A549 (cell line): ENCODE measurements around the gene PGBD1. TPM values are rescaled to one million over a fixed set of nuclear protein-coding genes. Genes with fewer than 3 reads are reported as not detected.
A peak's percentile ranks its signal among the peaks of the same experiment; 100 is the strongest.

Experiments used
- ATAC-seq, 2 experiments: fragments of 200-7000 bp in 1 of 2; fragments of >200 bp in 1 of 2; cut with Nextera tagmentation in 1 of 2; cut with Tn5 transposase in 1 of 2; 3 replicates each; pipeline versions ENCODE4 v1.8.0 to v1.9.1; 2018 to 2020; ENCODE audit warnings: mild to moderate bottlenecking in 1 of 2, moderate library complexity in 1 of 2
- CTCF ChIA-PET: fragments of 300-600 bp; sonication (Branson Sonifier 250); formaldehyde crosslinking; extraction: SDS; loops from one replicate; lab custom pipeline; 2021; ENCODE audit warnings: antibody characterized with exemption, inconsistent platforms; lab: Yijun Ruan, JAX
- POLR2A ChIA-PET: fragments of 350-600 bp; formaldehyde crosslinking; extraction: SDS; loops from one replicate; lab custom pipeline; 2021; ENCODE audit warnings: antibody characterized with exemption, inconsistent platforms; lab: Yijun Ruan, JAX
- DNase-seq, 2 experiments: peaks; one replicate each; pipeline versions ENCODE4 v3.0.0 to v3.0.0-alpha.2; 2011 to 2016; ENCODE audit warnings: low read depth in 1 of 2, low spot score in 1 of 2
- FAIRE-seq: peaks from 2 replicates; lab custom pipeline; 2011; peaks lifted over from hg19 to GRCh38; lab: Jason Lieb, UNC
- H3K27ac ChIP-seq, 2 experiments: fragments of >200 bp; sonication (Bioruptor Twin); formaldehyde crosslinking; 3 replicates each; pipeline ENCODE4 v1.5.1; 2016 to 2017
- H3K4me1 ChIP-seq: fragments of >200 bp; sonication (Bioruptor Twin); formaldehyde crosslinking; 3 replicates; pipeline ENCODE4 v1.6.1; 2016
- H3K4me2 ChIP-seq: fragments of >200 bp; sonication (Bioruptor Twin); formaldehyde crosslinking; 3 replicates; pipeline ENCODE4 v1.6.1; 2016
- H3K4me3 ChIP-seq: fragments of >200 bp; sonication (Bioruptor Twin); formaldehyde crosslinking; 3 replicates; pipeline ENCODE4 v1.5.1; 2016
- H3K9me3 ChIP-seq: fragments of >200 bp; sonication (Bioruptor Twin); formaldehyde crosslinking; 3 replicates; pipeline ENCODE4 v1.6.1; 2016
- BHLHE40 ChIP-seq: IDR thresholded peaks from 2 replicates; pipeline ENCODE4 v1.6.1; 2012; ENCODE audit warnings: low read depth, low read length, inconsistent platforms
- CBX2 ChIP-seq: fragments of 200-600 bp; sonication (generic); IDR thresholded peaks from 2 replicates; pipeline ENCODE4 v1.6.1; 2016; ENCODE audit warnings: low read depth, mild to moderate bottlenecking, borderline replicate concordance
- CHD2 ChIP-seq: fragments of 150-350 bp; IDR thresholded peaks from 2 replicates; pipeline ENCODE4 v1.6.1; 2014; ENCODE audit warnings: low read length; ENCODE audit not compliant: partially characterized antibody
- CHD4 ChIP-seq: fragments of 200-600 bp; sonication (generic); IDR thresholded peaks from 2 replicates; pipeline ENCODE4 v1.6.1; 2016; ENCODE audit warnings: antibody characterized with exemption, mild to moderate bottlenecking, borderline replicate concordance
- EHMT2 ChIP-seq: fragments of 200-600 bp; sonication (generic); IDR thresholded peaks from 2 replicates; pipeline ENCODE4 v1.6.1; 2016; ENCODE audit warnings: antibody characterized with exemption, low read depth, mild to moderate bottlenecking, moderate library complexity
- EP300 ChIP-seq, 2 experiments: fragments of >200 bp; sonication (Bioruptor Twin); formaldehyde crosslinking; IDR thresholded peaks; 2 replicates in 1 of 2; 3 replicates in 1 of 2; pipeline ENCODE4 v1.6.1; 2016 to 2017
- ESRRA ChIP-seq: fragments of 150-350 bp; IDR thresholded peaks from 2 replicates; pipeline ENCODE4 v1.6.1; 2014; ENCODE audit warnings: mild to moderate bottlenecking, low read length, borderline replicate concordance
- FOSB ChIP-seq: fragments of 250-450 bp; sonication (Bioruptor Pico); IDR thresholded peaks from 2 replicates; pipeline ENCODE4 v1.5.0; 2020; ENCODE audit warnings: mild to moderate bottlenecking, moderate library complexity
- FOXS1 ChIP-seq: fragments of 250-450 bp; sonication (Bioruptor Pico); IDR thresholded peaks from 2 replicates; pipeline ENCODE4 v1.5.0; 2020; ENCODE audit warnings: mild to moderate bottlenecking, moderate library complexity
- HEYL ChIP-seq: fragments of 250-450 bp; sonication (Bioruptor Pico); IDR thresholded peaks from 2 replicates; pipeline ENCODE4 v1.8.0; 2021; ENCODE audit warnings: mild to moderate bottlenecking, moderate library complexity
- HOXB5 ChIP-seq: fragments of 250-450 bp; sonication (Bioruptor Pico); IDR thresholded peaks from 2 replicates; pipeline ENCODE4 v1.5.0; 2020; ENCODE audit warnings: mild to moderate bottlenecking, moderate library complexity
- KDM1A ChIP-seq: fragments of 200-600 bp; sonication (generic); IDR thresholded peaks from 2 replicates; pipeline ENCODE4 v1.6.1; 2016; ENCODE audit warnings: low read depth, mild to moderate bottlenecking
- KDM5A ChIP-seq: fragments of 200-600 bp; sonication (generic); IDR thresholded peaks from 2 replicates; pipeline ENCODE4 v1.6.1; 2016; ENCODE audit warnings: antibody characterized with exemption, mild to moderate bottlenecking
- MYC ChIP-seq: IDR thresholded peaks from 2 replicates; pipeline ENCODE4 v1.6.1; 2012; ENCODE audit warnings: mild to moderate bottlenecking, inconsistent platforms, low read length, improper control_type of control experiment, borderline replicate concordance
- NPAS2 ChIP-seq: fragments of 250-450 bp; sonication (Bioruptor Pico); IDR thresholded peaks from 2 replicates; pipeline ENCODE4 v1.8.0; 2022; ENCODE audit warnings: mild to moderate bottlenecking, moderate library complexity, borderline replicate concordance
- POLR2AphosphoS2 ChIP-seq: conservative IDR thresholded peaks from 2 replicates; pipeline ENCODE4 v1.6.1; 2012; ENCODE audit warnings: low read length, improper control_type of control experiment, inconsistent platforms
- RCOR1 ChIP-seq: fragments of 150-350 bp; IDR thresholded peaks from 2 replicates; pipeline ENCODE4 v1.6.1; 2014; ENCODE audit warnings: antibody characterized with exemption, low read length, low read depth
- RFX5 ChIP-seq: fragments of 450-650 bp; IDR thresholded peaks from 2 replicates; pipeline ENCODE4 v1.7.1; 2014; ENCODE audit warnings: antibody characterized with exemption, mild to moderate bottlenecking, moderate library complexity
- SMC3 ChIP-seq: fragments of >200 bp; sonication (Bioruptor Twin); formaldehyde crosslinking; IDR thresholded peaks from 3 replicates; pipeline ENCODE4 v1.6.1; 2018; ENCODE audit warnings: inconsistent platforms
- SREBF2 ChIP-seq: fragments of 450-650 bp; IDR thresholded peaks from 2 replicates; pipeline ENCODE4 v1.6.1; 2014; ENCODE audit warnings: mild to moderate bottlenecking, moderate library complexity
- ZFP36 ChIP-seq: fragments of 450-650 bp; IDR thresholded peaks from 2 replicates; pipeline ENCODE4 v1.6.1; 2014; ENCODE audit warnings: borderline replicate concordance; ENCODE audit not compliant: partially characterized antibody
- ZNF302 ChIP-seq: fragments of 250-450 bp; sonication (Bioruptor Pico); IDR thresholded peaks from 2 replicates; pipeline ENCODE4 v1.9.0; 2021; ENCODE audit warnings: inconsistent platforms, mild to moderate bottlenecking, moderate library complexity
- WGBS: methylation state at CpG from one replicate; pipeline ENCODE4 v1.1.6; 2017; ENCODE audit errors: missing lambda C conversion rate; 5-methylcytosine and 5-hydroxymethylcytosine counted together
- polyA plus RNA-seq, 4 experiments: library from polyadenylated mRNA; depleted of rRNA in 3 of 4; stranded (reverse); fragments of >200 nt; fragmentation: RNase III in 1 of 4; extraction: RNeasy Plus Mini Kit Qiagen cat#74134 plus additional on column Dnase treatment in 1 of 4; gene quantifications; 2 replicates in 3 of 4; 3 replicates in 1 of 4; pipeline ENCODE4 v1.2.3, GENCODE V29; 2011 to 2017
- TF ChIP-seq, protein P1 (sequence below): fragments of 200-600 bp; sonication (generic); IDR thresholded peaks from 2 replicates; pipeline ENCODE4 v1.6.1; 2016; ENCODE audit warnings: antibody characterized with exemption, mild to moderate bottlenecking, moderate library complexity
- TF ChIP-seq, protein P2 (sequence below): fragments of >200 bp; sonication (Bioruptor Twin); formaldehyde crosslinking; IDR thresholded peaks from 3 replicates; pipeline ENCODE4 v1.6.1; 2016

The PGBD1 gene
- polyA plus RNA-seq, 2 of the 4 experiments (the other 2 are of a cell fraction): 4.1 to 7.0 TPM

DNA sequence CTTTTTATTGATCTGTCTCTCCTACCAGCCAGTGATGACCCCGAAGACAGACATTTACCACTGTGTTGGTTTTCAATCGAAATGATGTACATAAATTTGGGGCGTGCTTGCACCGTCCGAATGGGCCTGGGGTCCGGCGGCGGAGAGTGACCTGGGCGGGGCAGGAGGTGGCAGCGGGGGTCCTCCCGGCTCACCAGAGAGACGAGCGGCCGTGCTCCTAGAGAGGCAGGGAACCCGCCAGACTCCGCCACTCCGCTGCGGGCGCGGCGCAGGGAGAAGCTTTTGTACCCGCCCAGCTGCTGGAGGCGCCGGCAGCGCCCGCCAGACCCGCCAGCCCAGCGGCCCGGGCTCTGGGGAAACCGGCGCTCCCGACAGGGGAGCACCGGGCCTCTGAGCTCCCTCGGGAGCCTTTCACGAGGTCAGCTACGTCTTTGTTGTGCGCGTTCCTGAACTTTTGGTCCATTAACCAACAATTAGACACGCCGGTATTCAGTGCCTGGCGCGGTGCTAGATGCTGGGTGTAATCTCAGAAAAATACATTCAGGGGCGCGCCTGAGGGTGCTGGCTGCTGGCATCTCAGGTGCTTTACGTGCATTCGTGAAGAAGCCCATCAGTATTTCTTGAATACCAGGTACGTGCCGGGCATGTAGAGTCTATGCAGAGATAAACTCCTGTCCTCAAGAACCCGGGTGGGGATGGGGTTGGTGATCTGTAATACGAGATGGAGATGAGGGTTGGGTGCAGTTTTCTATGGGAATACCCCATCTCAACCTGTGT, at the start of gene PGBD1 (continued):
- TF ChIP-seq, protein P1, sequence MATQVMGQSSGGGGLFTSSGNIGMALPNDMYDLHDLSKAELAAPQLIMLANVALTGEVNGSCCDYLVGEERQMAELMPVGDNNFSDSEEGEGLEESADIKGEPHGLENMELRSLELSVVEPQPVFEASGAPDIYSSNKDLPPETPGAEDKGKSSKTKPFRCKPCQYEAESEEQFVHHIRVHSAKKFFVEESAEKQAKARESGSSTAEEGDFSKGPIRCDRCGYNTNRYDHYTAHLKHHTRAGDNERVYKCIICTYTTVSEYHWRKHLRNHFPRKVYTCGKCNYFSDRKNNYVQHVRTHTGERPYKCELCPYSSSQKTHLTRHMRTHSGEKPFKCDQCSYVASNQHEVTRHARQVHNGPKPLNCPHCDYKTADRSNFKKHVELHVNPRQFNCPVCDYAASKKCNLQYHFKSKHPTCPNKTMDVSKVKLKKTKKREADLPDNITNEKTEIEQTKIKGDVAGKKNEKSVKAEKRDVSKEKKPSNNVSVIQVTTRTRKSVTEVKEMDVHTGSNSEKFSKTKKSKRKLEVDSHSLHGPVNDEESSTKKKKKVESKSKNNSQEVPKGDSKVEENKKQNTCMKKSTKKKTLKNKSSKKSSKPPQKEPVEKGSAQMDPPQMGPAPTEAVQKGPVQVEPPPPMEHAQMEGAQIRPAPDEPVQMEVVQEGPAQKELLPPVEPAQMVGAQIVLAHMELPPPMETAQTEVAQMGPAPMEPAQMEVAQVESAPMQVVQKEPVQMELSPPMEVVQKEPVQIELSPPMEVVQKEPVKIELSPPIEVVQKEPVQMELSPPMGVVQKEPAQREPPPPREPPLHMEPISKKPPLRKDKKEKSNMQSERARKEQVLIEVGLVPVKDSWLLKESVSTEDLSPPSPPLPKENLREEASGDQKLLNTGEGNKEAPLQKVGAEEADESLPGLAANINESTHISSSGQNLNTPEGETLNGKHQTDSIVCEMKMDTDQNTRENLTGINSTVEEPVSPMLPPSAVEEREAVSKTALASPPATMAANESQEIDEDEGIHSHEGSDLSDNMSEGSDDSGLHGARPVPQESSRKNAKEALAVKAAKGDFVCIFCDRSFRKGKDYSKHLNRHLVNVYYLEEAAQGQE: no peak
- TF ChIP-seq BHLHE40 (no peak), SMC3 (peak; percentile 19; the same call in 2 of the 3 replicates), NPAS2 (CRISPR knock-in tag) (no peak), RCOR1 (no peak), CBX2 (no peak), KDM1A (no peak)

DNA sequence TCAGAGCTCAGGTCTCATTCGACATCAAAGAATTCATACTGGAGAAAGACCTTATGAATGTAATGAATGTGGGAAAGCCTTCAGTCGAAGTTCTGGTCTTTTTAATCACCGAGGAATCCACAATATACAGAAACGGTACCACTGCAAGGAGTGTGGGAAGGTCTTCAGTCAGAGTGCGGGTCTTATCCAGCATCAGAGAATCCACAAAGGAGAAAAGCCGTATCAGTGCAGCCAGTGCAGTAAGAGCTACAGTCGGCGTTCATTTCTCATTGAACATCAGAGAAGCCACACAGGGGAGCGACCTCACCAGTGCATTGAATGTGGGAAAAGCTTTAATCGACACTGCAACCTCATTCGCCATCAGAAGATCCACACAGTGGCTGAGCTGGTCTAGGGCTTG, 48.6 kb upstream of the PGBD1 start:
- Histone ChIP-seq H3K4me3 (no peak overlapping the region), H3K4me1 (no peaks in the 10 kb centered on the region)
- TF ChIP-seq EHMT2: no peak
- no peak for TF ChIP-seq EP300 (IDR thresholded peaks at IDR 0.05)
- no peak for TF ChIP-seq FOSB (CRISPR knock-in tag)
- no peak for TF ChIP-seq CHD2
- TF ChIP-seq POLR2AphosphoS2: no peak
- TF ChIP-seq ESRRA: no peak
- TF ChIP-seq, all 56 proteins: peak for 0
- Histone ChIP-seq H3K27ac (no peak overlapping the region), H3K9me3 (peaks cover 10% of the 10 kb centered on the region; the same call in 1 of the 3 replicates), H3K4me2 (no peak overlapping the region)
- POLR2A ChIA-PET: interaction anchor here (0.9 kb wide), 1 partner anchor 14 kb away, joined by 3 read pairs; no protein-coding TSS in a partner anchor
- WGBS: 97% methylated on average over 11 of the region's 11 CpGs
- ATAC-seq (no peak), FAIRE-seq (no peak), DNase-seq (no peak)
- CTCF ChIA-PET: interaction anchor here (1.4 to 1.5 kb wide), 2 partner anchors 123 to 124 kb away, joined by 4 read pairs; no protein-coding TSS in a partner anchor

GRCh38 chr6:28235912-28236452, 45.4 kb upstream of the PGBD1 start:
- ChIA-PET POLR2A (no interaction called here), CTCF (no interaction called here)
- FAIRE-seq (no peak), ATAC-seq (no peak), DNase-seq (no peak)
- Histone ChIP-seq H3K9me3 (peaks cover 10% of the 10 kb centered on the region; the same call in 1 of the 3 replicates), H3K4me1 (no peaks in the 10 kb centered on the region), H3K4me3 (no peak overlapping the region), H3K27ac (no peak overlapping the region), H3K4me2 (no peak overlapping the region)
- WGBS: 93% methylated on average over 3 of the region's 3 CpGs
- TF ChIP-seq FOXS1: no peak
- TF ChIP-seq ZFP36: no peak
- TF ChIP-seq HOXB5: no peak
- TF ChIP-seq EHMT2: no peak
- no peak for TF ChIP-seq MYC
- TF ChIP-seq FOSB (CRISPR knock-in tag): no peak

DNA sequence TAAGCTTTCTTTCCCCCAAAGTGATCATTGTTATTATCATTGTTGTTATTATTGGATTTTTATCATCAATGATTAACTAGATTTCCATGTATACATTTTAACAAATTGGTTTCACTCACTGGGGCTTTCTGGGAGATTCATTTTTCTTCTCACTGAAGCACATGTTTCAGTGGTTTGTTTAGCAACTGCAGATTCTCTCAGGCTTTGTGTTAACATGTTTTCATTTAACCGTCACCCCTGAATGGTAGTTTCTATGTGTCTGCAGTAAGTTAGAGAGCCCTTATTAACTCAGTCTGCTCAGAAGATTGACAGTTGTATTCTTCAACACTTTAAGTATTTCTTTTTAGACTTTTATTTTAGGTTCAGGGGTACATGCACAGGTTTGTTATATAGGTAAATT, 41.7 kb upstream of the PGBD1 start:
- ChIA-PET CTCF (no interaction called here), POLR2A (no interaction called here)
- WGBS: 92% methylated on average over 1 of the region's 1 CpG
- TF ChIP-seq CHD4 (no peak), SREBF2 (no peak), NPAS2 (CRISPR knock-in tag) (no peak), KDM5A (no peak), HEYL (CRISPR knock-in tag) (no peak), RFX5 (no peak), ZNF302 (CRISPR knock-in tag) (no peak)
- TF ChIP-seq, protein P2, sequence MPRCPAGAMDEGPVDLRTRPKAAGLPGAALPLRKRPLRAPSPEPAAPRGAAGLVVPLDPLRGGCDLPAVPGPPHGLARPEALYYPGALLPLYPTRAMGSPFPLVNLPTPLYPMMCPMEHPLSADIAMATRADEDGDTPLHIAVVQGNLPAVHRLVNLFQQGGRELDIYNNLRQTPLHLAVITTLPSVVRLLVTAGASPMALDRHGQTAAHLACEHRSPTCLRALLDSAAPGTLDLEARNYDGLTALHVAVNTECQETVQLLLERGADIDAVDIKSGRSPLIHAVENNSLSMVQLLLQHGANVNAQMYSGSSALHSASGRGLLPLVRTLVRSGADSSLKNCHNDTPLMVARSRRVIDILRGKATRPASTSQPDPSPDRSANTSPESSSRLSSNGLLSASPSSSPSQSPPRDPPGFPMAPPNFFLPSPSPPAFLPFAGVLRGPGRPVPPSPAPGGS: no peak
- DNase-seq (no peak), FAIRE-seq (no peak), ATAC-seq (no peak)
- H3K4me2 ChIP-seq: no peak overlapping the region
- H3K9me3 ChIP-seq: no peaks in the 10 kb centered on the region
- no peaks in the 10 kb centered on the region for H3K4me1 ChIP-seq
- H3K27ac ChIP-seq: no peak overlapping the region
- H3K4me3 ChIP-seq: no peak overlapping the region
